DOHH2 (cell line): Measurements from ENCODE around the gene INF2.

Experiments used
- H3F3A ChIP-seq: fragments of 200-600 bp; sonication (generic), shearing (Covaris generic); 2 replicates; pipeline ENCODE4 v1.6.0; 2016; ENCODE audit warnings: antibody characterized with exemption, mild to moderate bottlenecking; ENCODE audit not compliant: control insufficient read depth, insufficient read depth
- H3K27ac ChIP-seq: fragments of 200-600 bp; sonication (generic); 2 replicates; pipeline ENCODE4 v1.5.1; 2014; ENCODE audit warnings: low read depth, mild to moderate bottlenecking, low read length, moderate library complexity
- H3K27me3 ChIP-seq: fragments of 200-600 bp; sonication (generic); 2 replicates; pipeline ENCODE4 v1.6.1; 2014; ENCODE audit warnings: mild to moderate bottlenecking, low read length, mixed read lengths; ENCODE audit not compliant: control insufficient read depth
- H3K36me3 ChIP-seq: fragments of 200-600 bp; sonication (generic); 2 replicates; pipeline ENCODE4 v1.6.1; 2014; ENCODE audit warnings: mild to moderate bottlenecking, low read length, moderate library complexity, mixed read lengths; ENCODE audit not compliant: control insufficient read depth
- H3K4me1 ChIP-seq: fragments of 200-600 bp; sonication (generic); 2 replicates; pipeline ENCODE4 v1.6.1; 2014; ENCODE audit warnings: mild to moderate bottlenecking, low read length, mixed read lengths; ENCODE audit not compliant: control insufficient read depth
- H3K4me2 ChIP-seq: fragments of 200-600 bp; sonication (generic); 2 replicates; pipeline ENCODE4 v1.6.0; 2014; ENCODE audit warnings: mild to moderate bottlenecking, low read length, moderate library complexity
- H3K4me3 ChIP-seq: fragments of 200-600 bp; sonication (generic); 2 replicates; pipeline ENCODE4 v1.5.1; 2014; ENCODE audit warnings: mild to moderate bottlenecking, low read length, mixed read lengths
- H3K79me2 ChIP-seq: fragments of 200-600 bp; sonication (generic); 2 replicates; pipeline ENCODE4 v1.6.1; 2014; ENCODE audit warnings: mild to moderate bottlenecking, low read length, mixed read lengths; ENCODE audit not compliant: control insufficient read depth
- H3K9me2 ChIP-seq: fragments of 200-600 bp; sonication (generic); replicated peaks from 2 replicates; pipeline ENCODE4 v1.6.1; 2014; ENCODE audit warnings: mild to moderate bottlenecking, low read length, mixed read lengths; ENCODE audit not compliant: control insufficient read depth
- H3K9me3 ChIP-seq: fragments of 200-600 bp; sonication (generic); 2 replicates; pipeline ENCODE4 v1.6.1; 2014; ENCODE audit warnings: antibody characterized with exemption, low read length, mixed read lengths; ENCODE audit not compliant: control insufficient read depth, insufficient read depth
- H4K20me1 ChIP-seq: fragments of 200-600 bp; sonication (generic); 2 replicates; pipeline ENCODE4 v1.6.0; 2014; ENCODE audit warnings: low read depth, mild to moderate bottlenecking, antibody characterized with exemption, low read length, moderate library complexity; ENCODE audit not compliant: control insufficient read depth, insufficient read depth
- CTCF ChIP-seq: fragments of 200-600 bp; sonication (generic); IDR thresholded peaks from one replicate; pipeline ENCODE4 v1.5.1; 2014; ENCODE audit warnings: antibody characterized with exemption, mild to moderate bottlenecking, low read depth, low read length; ENCODE audit not compliant: poor library complexity, severe bottlenecking
- EZH2phosphoT487 ChIP-seq: fragments of 200-600 bp; sonication (generic); IDR thresholded peaks from 2 replicates; pipeline ENCODE4 v1.6.1; 2017; ENCODE audit warnings: borderline replicate concordance, mild to moderate bottlenecking, antibody characterized with exemption, low read length, moderate library complexity, mixed read lengths

Gene INF2

GRCh38 chr14:104739026-104739425, 49.6 kb downstream of the INF2 start:
- H3K4me1 ChIP-seq, result no peaks in the 10 kb centered on the region
- H3K4me3 ChIP-seq, result no peak overlapping the region
- H3K27ac ChIP-seq, result no peak overlapping the region
- no peaks in the 10 kb centered on the region for H3K9me3 ChIP-seq
- TF ChIP-seq CTCF, result no peak
- TF ChIP-seq EZH2phosphoT487, result no peak
- H3F3A ChIP-seq, result no peaks in the 10 kb centered on the region
- H4K20me1 ChIP-seq, result no peaks in the 10 kb centered on the region
- H3K27me3 ChIP-seq, result no peaks in the 10 kb centered on the region
- no peaks in the 10 kb centered on the region for H3K36me3 ChIP-seq
- H3K9me2 ChIP-seq, result no peaks in the 10 kb centered on the region
- H3K4me2 ChIP-seq, result no peak overlapping the region
- H3K79me2 ChIP-seq, result no peaks in the 10 kb centered on the region

GRCh38 chr14:104739546-104740516, 50.4 kb downstream of the INF2 start:
- H3K27ac ChIP-seq, result no peak overlapping the region
- no peaks in the 10 kb centered on the region for H4K20me1 ChIP-seq
- H3K9me2 ChIP-seq, result no peaks in the 10 kb centered on the region
- H3K36me3 ChIP-seq, result no peaks in the 10 kb centered on the region
- TF ChIP-seq CTCF, result no peak
- TF ChIP-seq EZH2phosphoT487, result no peak
- no peaks in the 10 kb centered on the region for H3F3A ChIP-seq
- no peaks in the 10 kb centered on the region for H3K9me3 ChIP-seq
- H3K4me3 ChIP-seq, result no peak overlapping the region
- H3K79me2 ChIP-seq, result no peaks in the 10 kb centered on the region
- H3K4me1 ChIP-seq, result no peaks in the 10 kb centered on the region
- H3K27me3 ChIP-seq, result no peaks in the 10 kb centered on the region
- H3K4me2 ChIP-seq, result no peak overlapping the region

GRCh38 chr14:104741108-104741802, 51.8 kb downstream of the INF2 start:
- Histone ChIP-seq H3K27me3 (no peaks in the 10 kb centered on the region), H3K4me2 (no peak overlapping the region), H3K9me2 (no peaks in the 10 kb centered on the region)

More at GRCh38 chr14:104741108-104741802, 51.8 kb downstream of the INF2 start:
- H3F3A ChIP-seq, result no peaks in the 10 kb centered on the region
- TF ChIP-seq CTCF (no peak), EZH2phosphoT487 (no peak)
- no peak overlapping the region for H3K27ac ChIP-seq
- no peaks in the 10 kb centered on the region for H3K36me3 ChIP-seq
- H3K4me1 ChIP-seq, result peaks cover 5% of the 10 kb centered on the region
- H3K9me3 ChIP-seq, result no peaks in the 10 kb centered on the region
- H4K20me1 ChIP-seq, result no peaks in the 10 kb centered on the region
- H3K79me2 ChIP-seq, result no peaks in the 10 kb centered on the region
- H3K4me3 ChIP-seq, result no peak overlapping the region
